Measurements from ENCODE around the gene TCIRG1. TPM values are rescaled to one million over a fixed set of nuclear protein-coding genes. Genes with fewer than 3 reads are reported as not detected.

The TCIRG1 gene
- total and polyA plus RNA-seq, 2 experiments from 2014 or later = 75.9 to 118 TPM

DNA sequence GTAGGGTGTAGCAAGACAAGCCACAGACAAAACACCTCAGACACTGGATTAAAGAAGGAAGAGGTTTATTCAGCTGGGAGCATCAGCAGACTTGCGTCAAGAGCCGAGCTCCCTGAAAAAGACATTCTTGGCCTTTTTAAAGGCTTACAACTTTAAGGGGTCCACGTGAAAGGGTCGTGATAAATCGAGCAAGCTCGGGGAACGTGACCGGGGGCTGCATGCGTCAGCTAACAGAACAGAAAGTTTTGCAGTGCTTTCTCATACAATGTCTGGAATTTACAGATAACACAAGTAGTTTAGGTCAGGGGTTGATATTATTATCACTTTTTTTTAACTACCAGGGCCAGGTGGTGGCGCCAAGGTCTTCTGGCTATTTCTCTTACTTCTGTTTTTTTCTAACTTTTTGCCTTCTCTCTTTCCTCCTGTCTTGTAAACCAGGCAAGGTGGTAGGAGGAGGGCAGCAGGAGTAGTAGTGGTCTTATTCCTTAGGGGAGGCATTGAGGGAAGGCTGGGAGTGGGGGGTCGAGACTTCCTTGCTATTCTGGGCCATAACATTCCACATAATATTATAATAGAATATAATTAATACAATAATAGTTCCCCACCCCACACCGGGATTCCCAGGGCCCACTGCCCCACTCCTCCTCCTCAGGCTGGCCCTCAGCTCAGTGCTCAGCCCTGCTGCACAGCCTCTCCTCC lies 29.3 kb upstream of the TCIRG1 start:
- in situ Hi-C loops (cut with MboI) = no loop called here
- peak; percentile 56 for DNase-seq
- Histone ChIP-seq H3K27me3 (replicated peaks; ENCODE audit: insufficient read depth) (no peaks in the 10 kb centered on the region), H3K36me3 (ENCODE audit: low read depth) (no peaks in the 10 kb centered on the region), H3K9ac (peak overlapping the region; percentile 96), H3K4me2 (ENCODE audit: unreplicated experiment) (peak overlapping the region; percentile 93), H3K9me2 (ENCODE audit: insufficient read depth) (no peaks in the 10 kb centered on the region), H3F3A (ENCODE audit: insufficient read depth) (peaks cover 19% of the 10 kb centered on the region), H3K4me1 (ENCODE audit: insufficient read depth) (peaks cover 44% of the 10 kb centered on the region), H3K79me2 (ENCODE audit: insufficient read depth) (peaks cover 28% of the 10 kb centered on the region), H3K27ac (peak overlapping the region; percentile 99), H3K4me3 (peak overlapping the region; percentile 80), H4K20me1 (ENCODE audit: insufficient read depth) (no peaks in the 10 kb centered on the region), H3K9me3 (ENCODE audit: low read depth) (no peaks in the 10 kb centered on the region), H2AFZ (no peak overlapping the region)
- TF ChIP-seq EZH2phosphoT487 (IDR thresholded peaks at IDR 0.05; ENCODE audit: insufficient read depth, low read depth) (no peak), EZH2 (IDR thresholded peaks at IDR 0.05; ENCODE audit: insufficient read depth, poor library complexity, severe bottlenecking) (no peak)
- WGBS, 2 experiments (ENCODE audit: low coverage in 1 of 2, low lambda C conversion rate in 2 of 2, missing lambda C conversion rate in 2 of 2) = 60 to 62% methylated on average over 12 of the region's 12 CpGs

DNA sequence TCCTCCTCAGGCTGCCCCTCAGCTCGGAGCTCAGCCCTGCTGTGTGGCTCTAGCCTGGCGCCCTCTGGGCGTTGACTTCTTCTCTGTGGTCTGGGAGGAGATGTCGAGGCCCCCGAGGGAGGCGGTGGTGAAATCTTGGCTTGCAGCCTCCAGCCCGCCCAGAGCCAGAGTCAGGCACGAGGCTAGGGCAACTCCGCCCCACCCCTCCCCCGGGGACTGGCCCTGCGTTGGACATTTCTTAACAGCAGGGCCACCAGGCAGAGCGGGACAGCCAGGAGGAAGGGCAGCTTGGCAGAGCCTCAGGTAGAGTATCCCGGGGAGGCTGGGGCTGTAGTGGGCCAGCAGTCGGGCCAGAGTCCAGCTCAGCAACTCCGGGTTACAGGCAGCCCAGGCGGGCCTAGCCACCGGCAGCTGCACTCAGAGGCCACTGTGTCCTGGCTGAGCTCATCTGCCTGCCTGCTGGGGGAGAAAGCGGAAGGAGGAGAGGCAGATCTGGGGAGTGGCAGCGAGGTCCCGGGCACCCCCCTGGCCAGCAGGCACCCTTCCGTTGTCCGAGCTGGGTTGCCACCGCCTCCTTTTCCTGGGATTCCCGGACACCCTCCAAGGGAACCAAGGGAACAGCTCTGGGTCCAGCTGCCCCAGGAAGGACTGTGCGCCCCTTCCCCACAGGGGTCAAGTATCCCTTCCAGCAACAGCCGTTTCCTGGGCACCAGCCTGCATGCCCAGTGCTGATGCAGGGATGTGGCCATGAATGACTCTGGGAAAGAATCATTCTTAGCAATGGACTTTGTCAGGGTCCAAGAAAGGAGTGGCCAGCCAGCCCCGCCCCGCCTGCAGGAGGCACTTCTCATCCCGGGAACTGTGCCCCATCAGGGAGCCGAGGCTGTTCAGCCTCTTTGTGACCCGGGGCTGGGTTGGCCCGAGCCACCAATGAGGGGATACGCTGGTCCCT lies 28.5 kb upstream of the TCIRG1 start, which contains the start of gene ALDH3B1:
Gene ALDH3B1 (plus strand): TSS at position 238 of the 952 bp plus-strand sequence. CDS start 4,971 bp downstream, outside the sequence.
- 1 to 2% methylated on average over 29 to 30 of the region's 33 CpGs for WGBS, 2 experiments (ENCODE audit: low coverage in 1 of 2, low lambda C conversion rate in 2 of 2, missing lambda C conversion rate in 2 of 2)

GRCh38 chr11:68011051-68011943 lies 27.5 kb upstream of the TCIRG1 start:
- Histone ChIP-seq H3K79me2 (ENCODE audit: insufficient read depth) (peaks cover 28% of the 10 kb centered on the region), H3K9me3 (ENCODE audit: low read depth) (no peaks in the 10 kb centered on the region), H3K9me2 (ENCODE audit: insufficient read depth) (no peaks in the 10 kb centered on the region), H3K4me3 (peak overlapping the region; percentile 80), H3K9ac (peak overlapping the region; percentile 96), H3K4me2 (ENCODE audit: unreplicated experiment) (peak overlapping the region; percentile 93), H3F3A (ENCODE audit: insufficient read depth) (peaks cover 19% of the 10 kb centered on the region), H3K27me3 (replicated peaks; ENCODE audit: insufficient read depth) (no peaks in the 10 kb centered on the region), H2AFZ (no peak overlapping the region; the same call in 1 of the 2 replicates), H3K27ac (peak overlapping the region; percentile 99), H3K36me3 (ENCODE audit: low read depth) (no peaks in the 10 kb centered on the region; the same call in 1 of the 2 replicates), H3K4me1 (ENCODE audit: insufficient read depth) (peaks cover 48% of the 10 kb centered on the region), H4K20me1 (ENCODE audit: insufficient read depth) (no peaks in the 10 kb centered on the region)
- TF ChIP-seq EZH2phosphoT487 (IDR thresholded peaks at IDR 0.05; ENCODE audit: insufficient read depth, low read depth) (no peak), EZH2 (IDR thresholded peaks at IDR 0.05; ENCODE audit: insufficient read depth, poor library complexity, severe bottlenecking) (no peak)
- no peak for DNase-seq
- in situ Hi-C loops (cut with MboI) = no loop called here
- 77 to 78% methylated on average over 16 of the region's 16 CpGs for WGBS, 2 experiments (ENCODE audit: low coverage in 1 of 2, low lambda C conversion rate in 2 of 2, missing lambda C conversion rate in 2 of 2)

More for the DNA sequence above, 28.5 kb upstream of the TCIRG1 start, which contains the start of gene ALDH3B1:
- H3K27me3 ChIP-seq (replicated peaks; ENCODE audit: insufficient read depth) = no peaks in the 10 kb centered on the region
- H3K9me2 ChIP-seq (ENCODE audit: insufficient read depth) = no peaks in the 10 kb centered on the region
- peaks cover 28% of the 10 kb centered on the region for H3K79me2 ChIP-seq (ENCODE audit: insufficient read depth)
- H2AFZ ChIP-seq = no peak within 1 kb of the TSS; the same call in 1 of the 2 replicates
- peak within 1 kb of the TSS; percentile 99 for H3K27ac ChIP-seq
- H3F3A ChIP-seq (ENCODE audit: insufficient read depth) = peaks cover 19% of the 10 kb centered on the region
- H4K20me1 ChIP-seq (ENCODE audit: insufficient read depth) = no peaks in the 10 kb centered on the region
- no peaks in the 10 kb centered on the region for H3K9me3 ChIP-seq (ENCODE audit: low read depth)
- peak; percentile 95 for DNase-seq
- TF ChIP-seq EZH2 (IDR thresholded peaks at IDR 0.05; ENCODE audit: insufficient read depth, poor library complexity, severe bottlenecking) = no peak
- no peak for TF ChIP-seq EZH2phosphoT487 (IDR thresholded peaks at IDR 0.05; ENCODE audit: insufficient read depth, low read depth)
- no peaks in the 10 kb centered on the region for H3K36me3 ChIP-seq (ENCODE audit: low read depth)
- H3K4me3 ChIP-seq = peak within 1 kb of the TSS; percentile 80
- H3K4me1 ChIP-seq (ENCODE audit: insufficient read depth) = peaks cover 48% of the 10 kb centered on the region
- in situ Hi-C loops (cut with MboI) = no loop called here
- H3K4me2 ChIP-seq (ENCODE audit: unreplicated experiment) = peak within 1 kb of the TSS; percentile 93
- H3K9ac ChIP-seq = peak within 1 kb of the TSS; percentile 96
